NCI-H187 treated with DMSO at 0.1 percent for 48 hours (cell line): ENCODE data around the gene CCT7.
A peak's percentile ranks its signal among the peaks of the same experiment; 100 is the strongest.
"Not testable (repeated sequence)": the region's sequence is repeated elsewhere in the genome, so short reads cannot be mapped to it uniquely, and the experiment has no call there.

Experiments used
- DNase-seq: peaks from one replicate; lab custom pipeline; 2025; lab: John Stamatoyannopoulos, UW

The CCT7 gene

GRCh38 chr2:73233932-73234832 is at the start of gene CCT7:
Gene CCT7, plus strand, starts transcription at chr2:73234308. Its CDS starts 71 bp downstream, at chr2:73234379.
- DNase-seq: peak; percentile 47

- no peak for DNase-seq
Observed at GRCh38 chr2:73185965-73186364, 48.1 kb upstream of the CCT7 start.

GRCh38 chr2:73187549-73187948 is 46.6 kb upstream of the CCT7 start:
- no peak for DNase-seq

- DNase-seq: no peak
Observed at GRCh38 chr2:73197579-73197978, 36.5 kb upstream of the CCT7 start.

GRCh38 chr2:73200281-73200680 is 33.8 kb upstream of the CCT7 start:
- not testable (repeated sequence) for DNase-seq

- DNase-seq: no peak
Observed at GRCh38 chr2:73202156-73203054, 31.7 kb upstream of the CCT7 start, which contains the start of gene NOTO. Gene NOTO, plus strand, starts transcription at chr2:73202574. Its CDS starts 93 bp downstream, at chr2:73202667.

- DNase-seq: no peak
Observed at GRCh38 chr2:73203055-73203681, 30.9 kb upstream of the CCT7 start.

GRCh38 chr2:73205611-73206010 is 28.5 kb upstream of the CCT7 start:
- no peak for DNase-seq

GRCh38 chr2:73208258-73208657 is 25.9 kb upstream of the CCT7 start:
- no peak for DNase-seq

- no peak for DNase-seq
Observed at GRCh38 chr2:73210019-73210418, 24.1 kb upstream of the CCT7 start.

GRCh38 chr2:73210696-73211095 is 23.4 kb upstream of the CCT7 start:
- no peak for DNase-seq

- no peak for DNase-seq
Observed at GRCh38 chr2:73212098-73212447, 22.0 kb upstream of the CCT7 start.

GRCh38 chr2:73212448-73213176 is 21.5 kb upstream of the CCT7 start:
- DNase-seq: no peak

GRCh38 chr2:73214120-73215035 is 19.7 kb upstream of the CCT7 start, which contains the start of gene SMYD5:
Gene SMYD5, plus strand, starts transcription at chr2:73214245. Its CDS starts 22 bp downstream, at chr2:73214267.
- DNase-seq: no peak

GRCh38 chr2:73215254-73215653 is 18.9 kb upstream of the CCT7 start:
- no peak for DNase-seq

- no peak for DNase-seq
Observed at GRCh38 chr2:73217160-73217559, 16.9 kb upstream of the CCT7 start.

GRCh38 chr2:73217826-73218225 is 16.3 kb upstream of the CCT7 start:
- DNase-seq: no peak

GRCh38 chr2:73218298-73218697 is 15.8 kb upstream of the CCT7 start:
- DNase-seq: no peak

GRCh38 chr2:73223821-73224220 is 10.3 kb upstream of the CCT7 start:
- no peak for DNase-seq
